HL-60 (cell line): ENCODE data around the gene CLUH.

Experiments used
- DNase-seq, 2 experiments: peaks; one replicate each; pipeline ENCODE4 v3.0.0-alpha.2; 2010 to 2020; ENCODE audit warnings: low read depth in 1 of 2, low spot score in 1 of 2
- H3K27ac ChIP-seq: fragments of 250-450 bp; sonication (Bioruptor Pico); replicated peaks from 2 replicates; pipeline ENCODE4 v1.5.1; 2020; ENCODE audit warnings: mild to moderate bottlenecking, moderate library complexity
- H3K27me3 ChIP-seq: fragments of 250-450 bp; sonication (Bioruptor Pico); 2 replicates; pipeline ENCODE4 v1.5.1; 2021; ENCODE audit warnings: mild to moderate bottlenecking, moderate library complexity; ENCODE audit not compliant: insufficient read depth, poor library complexity, severe bottlenecking
- H3K4me3 ChIP-seq: replicated peaks from 2 replicates; pipeline ENCODE4 v1.5.1; 2011; ENCODE audit warnings: mild to moderate bottlenecking, control low read depth, low read length; ENCODE audit not compliant: insufficient read depth
- GABPA ChIP-seq: IDR thresholded peaks from 2 replicates; pipeline ENCODE4 v1.6.1; 2012; ENCODE audit warnings: low read depth
- POLR2AphosphoS5 ChIP-seq: IDR thresholded peaks from 2 replicates; pipeline ENCODE4 v1.6.1; 2012; ENCODE audit warnings: low read depth
- SPI1 ChIP-seq: IDR thresholded peaks from 2 replicates; pipeline ENCODE4 v1.6.1; 2012; ENCODE audit warnings: low read depth, mild to moderate bottlenecking, borderline replicate concordance
- long read RNA-seq: library from polyadenylated mRNA; unstranded; transcript quantifications from one replicate; pipeline ENCODE4 v2.0.0, GENCODE V29; 2020
- TF ChIP-seq, protein P1 (sequence below): IDR thresholded peaks from one replicate; pipeline ENCODE4 v1.5.1; 2011; ENCODE audit warnings: low read length, control low read depth, inconsistent platforms; ENCODE audit not compliant: insufficient read depth
- TF ChIP-seq, protein P2 (sequence below): IDR thresholded peaks from 2 replicates; pipeline ENCODE4 v1.6.1; 2012; ENCODE audit warnings: low read depth; ENCODE audit not compliant: insufficient replicate concordance

Gene CLUH, protein sequence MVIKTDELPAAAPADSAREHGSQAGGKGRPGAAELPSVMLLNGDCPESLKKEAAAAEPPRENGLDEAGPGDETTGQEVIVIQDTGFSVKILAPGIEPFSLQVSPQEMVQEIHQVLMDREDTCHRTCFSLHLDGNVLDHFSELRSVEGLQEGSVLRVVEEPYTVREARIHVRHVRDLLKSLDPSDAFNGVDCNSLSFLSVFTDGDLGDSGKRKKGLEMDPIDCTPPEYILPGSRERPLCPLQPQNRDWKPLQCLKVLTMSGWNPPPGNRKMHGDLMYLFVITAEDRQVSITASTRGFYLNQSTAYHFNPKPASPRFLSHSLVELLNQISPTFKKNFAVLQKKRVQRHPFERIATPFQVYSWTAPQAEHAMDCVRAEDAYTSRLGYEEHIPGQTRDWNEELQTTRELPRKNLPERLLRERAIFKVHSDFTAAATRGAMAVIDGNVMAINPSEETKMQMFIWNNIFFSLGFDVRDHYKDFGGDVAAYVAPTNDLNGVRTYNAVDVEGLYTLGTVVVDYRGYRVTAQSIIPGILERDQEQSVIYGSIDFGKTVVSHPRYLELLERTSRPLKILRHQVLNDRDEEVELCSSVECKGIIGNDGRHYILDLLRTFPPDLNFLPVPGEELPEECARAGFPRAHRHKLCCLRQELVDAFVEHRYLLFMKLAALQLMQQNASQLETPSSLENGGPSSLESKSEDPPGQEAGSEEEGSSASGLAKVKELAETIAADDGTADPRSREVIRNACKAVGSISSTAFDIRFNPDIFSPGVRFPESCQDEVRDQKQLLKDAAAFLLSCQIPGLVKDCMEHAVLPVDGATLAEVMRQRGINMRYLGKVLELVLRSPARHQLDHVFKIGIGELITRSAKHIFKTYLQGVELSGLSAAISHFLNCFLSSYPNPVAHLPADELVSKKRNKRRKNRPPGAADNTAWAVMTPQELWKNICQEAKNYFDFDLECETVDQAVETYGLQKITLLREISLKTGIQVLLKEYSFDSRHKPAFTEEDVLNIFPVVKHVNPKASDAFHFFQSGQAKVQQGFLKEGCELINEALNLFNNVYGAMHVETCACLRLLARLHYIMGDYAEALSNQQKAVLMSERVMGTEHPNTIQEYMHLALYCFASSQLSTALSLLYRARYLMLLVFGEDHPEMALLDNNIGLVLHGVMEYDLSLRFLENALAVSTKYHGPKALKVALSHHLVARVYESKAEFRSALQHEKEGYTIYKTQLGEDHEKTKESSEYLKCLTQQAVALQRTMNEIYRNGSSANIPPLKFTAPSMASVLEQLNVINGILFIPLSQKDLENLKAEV (N-terminal part only)
- long read RNA-seq, partial matches to known transcripts, result 22 of 25 reads
- long read RNA-seq, other reads (novel, unspliced or antisense), result 3 of 25 reads

DNA sequence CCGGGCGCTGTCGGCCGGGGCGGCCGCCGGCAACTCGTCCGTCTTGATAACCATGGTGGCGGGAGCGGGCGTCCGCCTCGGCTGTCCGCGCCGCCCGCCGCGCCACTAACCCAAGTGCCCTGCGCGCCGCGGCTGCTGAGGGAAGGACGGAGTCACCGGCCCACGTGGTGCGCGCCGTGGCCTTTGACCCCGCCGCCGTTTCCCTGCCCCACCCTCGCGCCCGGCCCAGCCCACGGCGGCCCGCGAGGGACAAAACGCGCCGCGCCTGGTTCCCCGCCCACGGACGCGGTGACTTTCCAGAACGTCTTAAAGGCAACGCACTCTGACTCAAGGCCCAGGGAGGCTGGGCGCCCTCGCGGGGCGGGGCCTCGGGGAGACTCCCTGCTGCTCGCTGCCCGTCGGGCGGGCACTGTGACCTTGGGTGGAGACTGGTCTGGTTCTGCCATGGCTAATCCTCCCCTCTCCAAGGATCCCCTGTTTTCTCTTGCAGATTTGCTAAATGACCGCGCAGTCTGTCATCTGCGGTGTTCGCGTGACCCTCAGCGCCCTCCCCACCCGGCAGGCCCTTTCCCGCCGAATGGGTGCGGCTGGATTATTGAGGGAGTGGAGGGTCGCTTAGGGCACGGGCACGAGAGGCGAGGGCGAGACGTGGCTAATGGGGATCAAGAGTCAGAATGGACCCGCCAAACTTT is at the start of gene CLUH:
Gene CLUH, minus strand, starts transcription at position 157 of the 692 bp plus-strand sequence. Its CDS starts 103 bp downstream, at position 54.
- TF ChIP-seq, protein P1, sequence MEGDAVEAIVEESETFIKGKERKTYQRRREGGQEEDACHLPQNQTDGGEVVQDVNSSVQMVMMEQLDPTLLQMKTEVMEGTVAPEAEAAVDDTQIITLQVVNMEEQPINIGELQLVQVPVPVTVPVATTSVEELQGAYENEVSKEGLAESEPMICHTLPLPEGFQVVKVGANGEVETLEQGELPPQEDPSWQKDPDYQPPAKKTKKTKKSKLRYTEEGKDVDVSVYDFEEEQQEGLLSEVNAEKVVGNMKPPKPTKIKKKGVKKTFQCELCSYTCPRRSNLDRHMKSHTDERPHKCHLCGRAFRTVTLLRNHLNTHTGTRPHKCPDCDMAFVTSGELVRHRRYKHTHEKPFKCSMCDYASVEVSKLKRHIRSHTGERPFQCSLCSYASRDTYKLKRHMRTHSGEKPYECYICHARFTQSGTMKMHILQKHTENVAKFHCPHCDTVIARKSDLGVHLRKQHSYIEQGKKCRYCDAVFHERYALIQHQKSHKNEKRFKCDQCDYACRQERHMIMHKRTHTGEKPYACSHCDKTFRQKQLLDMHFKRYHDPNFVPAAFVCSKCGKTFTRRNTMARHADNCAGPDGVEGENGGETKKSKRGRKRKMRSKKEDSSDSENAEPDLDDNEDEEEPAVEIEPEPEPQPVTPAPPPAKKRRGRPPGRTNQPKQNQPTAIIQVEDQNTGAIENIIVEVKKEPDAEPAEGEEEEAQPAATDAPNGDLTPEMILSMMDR, result no peak
- peak; percentile 60 for TF ChIP-seq POLR2AphosphoS5
- peak within 1 kb of the TSS; percentile 86 for H3K27ac ChIP-seq
- peak; percentile 83 to 87 for DNase-seq

DNA sequence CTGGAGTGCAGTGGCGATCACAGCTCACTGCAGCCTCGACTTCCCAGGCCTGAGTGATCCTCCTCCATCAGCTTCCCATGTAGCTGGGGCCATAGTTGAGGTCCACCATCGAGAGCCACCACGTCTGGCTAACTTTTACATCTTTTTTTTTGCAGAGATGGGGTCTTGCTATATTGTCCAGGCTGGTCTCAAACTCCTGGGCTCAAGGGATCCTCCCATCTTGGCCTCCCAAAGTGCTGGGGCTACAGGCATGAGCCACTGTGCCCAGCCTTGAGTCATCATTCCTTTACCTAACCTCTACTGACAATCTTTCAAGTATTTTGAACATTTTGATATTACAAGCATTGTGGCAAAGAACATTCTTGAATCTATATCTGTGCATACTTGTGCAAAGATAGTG is 47.3 kb upstream of the CLUH start:
- Histone ChIP-seq H3K27me3 (peaks cover 7% of the 10 kb centered on the region), H3K4me3 (no peak overlapping the region), H3K27ac (no peak overlapping the region)
- no peak for DNase-seq
- TF ChIP-seq POLR2AphosphoS5, result no peak
- TF ChIP-seq, protein P1, result no peak
- TF ChIP-seq, protein P2, sequence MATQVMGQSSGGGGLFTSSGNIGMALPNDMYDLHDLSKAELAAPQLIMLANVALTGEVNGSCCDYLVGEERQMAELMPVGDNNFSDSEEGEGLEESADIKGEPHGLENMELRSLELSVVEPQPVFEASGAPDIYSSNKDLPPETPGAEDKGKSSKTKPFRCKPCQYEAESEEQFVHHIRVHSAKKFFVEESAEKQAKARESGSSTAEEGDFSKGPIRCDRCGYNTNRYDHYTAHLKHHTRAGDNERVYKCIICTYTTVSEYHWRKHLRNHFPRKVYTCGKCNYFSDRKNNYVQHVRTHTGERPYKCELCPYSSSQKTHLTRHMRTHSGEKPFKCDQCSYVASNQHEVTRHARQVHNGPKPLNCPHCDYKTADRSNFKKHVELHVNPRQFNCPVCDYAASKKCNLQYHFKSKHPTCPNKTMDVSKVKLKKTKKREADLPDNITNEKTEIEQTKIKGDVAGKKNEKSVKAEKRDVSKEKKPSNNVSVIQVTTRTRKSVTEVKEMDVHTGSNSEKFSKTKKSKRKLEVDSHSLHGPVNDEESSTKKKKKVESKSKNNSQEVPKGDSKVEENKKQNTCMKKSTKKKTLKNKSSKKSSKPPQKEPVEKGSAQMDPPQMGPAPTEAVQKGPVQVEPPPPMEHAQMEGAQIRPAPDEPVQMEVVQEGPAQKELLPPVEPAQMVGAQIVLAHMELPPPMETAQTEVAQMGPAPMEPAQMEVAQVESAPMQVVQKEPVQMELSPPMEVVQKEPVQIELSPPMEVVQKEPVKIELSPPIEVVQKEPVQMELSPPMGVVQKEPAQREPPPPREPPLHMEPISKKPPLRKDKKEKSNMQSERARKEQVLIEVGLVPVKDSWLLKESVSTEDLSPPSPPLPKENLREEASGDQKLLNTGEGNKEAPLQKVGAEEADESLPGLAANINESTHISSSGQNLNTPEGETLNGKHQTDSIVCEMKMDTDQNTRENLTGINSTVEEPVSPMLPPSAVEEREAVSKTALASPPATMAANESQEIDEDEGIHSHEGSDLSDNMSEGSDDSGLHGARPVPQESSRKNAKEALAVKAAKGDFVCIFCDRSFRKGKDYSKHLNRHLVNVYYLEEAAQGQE, result no peak

More for the DNA sequence above, at the start of gene CLUH:
- Histone ChIP-seq H3K4me3 (peak within 1 kb of the TSS; percentile 68), H3K27me3 (no peaks in the 10 kb centered on the region)

DNA sequence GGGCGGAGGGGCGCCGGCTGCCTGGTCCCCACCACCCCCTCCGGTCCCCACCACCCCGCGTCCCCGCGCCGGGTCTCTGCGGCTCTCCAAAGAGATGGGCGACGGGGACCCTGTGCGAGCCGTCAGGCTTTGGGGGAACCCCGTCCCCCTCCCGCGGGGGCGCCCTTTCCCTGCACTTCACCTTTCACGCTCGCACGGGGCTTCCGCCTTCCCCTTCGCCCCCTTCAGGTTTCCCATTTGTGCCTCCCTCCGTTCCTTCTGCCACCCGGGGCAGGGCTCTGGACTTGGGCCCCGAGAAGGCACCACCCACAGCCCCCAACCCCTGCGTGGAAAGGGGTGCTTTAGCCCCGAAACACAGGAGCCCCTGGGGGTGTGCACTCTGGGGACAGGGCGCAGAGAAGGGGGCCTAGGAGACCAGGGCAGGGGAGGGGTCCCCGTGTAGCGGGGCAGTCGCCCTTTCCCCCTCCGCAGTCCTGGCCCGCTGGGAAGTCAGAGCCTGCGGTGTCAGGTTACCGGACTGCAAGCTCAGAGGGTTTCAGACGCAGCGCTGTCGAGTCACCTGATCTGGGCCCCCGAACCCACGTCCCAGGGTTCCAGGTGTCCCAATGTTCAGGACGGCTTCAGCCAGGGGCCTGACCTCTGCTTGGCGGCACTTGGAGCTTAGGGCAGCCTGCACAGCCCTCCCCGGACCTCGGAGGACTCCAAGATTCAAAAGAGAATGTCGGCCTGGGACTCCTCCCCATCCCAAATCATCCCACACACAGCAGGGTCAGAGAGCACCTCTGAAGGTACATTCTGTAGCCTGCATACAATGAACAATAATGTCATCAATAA is 44.5 kb upstream of the CLUH start:
- DNase-seq, result no peak
- H3K27me3 ChIP-seq, result peaks cover 7% of the 10 kb centered on the region
- no peak overlapping the region for H3K27ac ChIP-seq
- H3K4me3 ChIP-seq, result no peak overlapping the region
- TF ChIP-seq GABPA (no peak), POLR2AphosphoS5 (no peak), SPI1 (no peak)
- TF ChIP-seq, protein P2, result no peak
- TF ChIP-seq, protein P1, result no peak
